ENCODE measurements around the gene AKR1B1. TPM values are rescaled to one million over a fixed set of nuclear protein-coding genes. Genes with fewer than 3 reads are reported as not detected.

AKR1B1 gene
- total and polyA plus RNA-seq, 9 of the 15 experiments (the other 6 are each of a cell fraction or from before 2014, with no cell fraction given) = 2.0 to 10.6 (median 6.2) TPM

GRCh38 chr7:134431815-134432214 lies 27.1 kb downstream of the AKR1B1 start:
- TF ChIP-seq SUPT5H (IDR thresholded peaks at IDR 0.05) (no peak), ZNF316 (IDR thresholded peaks at IDR 0.05) (no peak), SRSF1 (IDR thresholded peaks at IDR 0.05; ENCODE audit: low read depth, low read length) (no peak), TCF15 (CRISPR knock-in tag; IDR thresholded peaks at IDR 0.05) (no peak), MNT (conservative IDR thresholded peaks at IDR 0.05) (no peak), ZNF212 (CRISPR knock-in tag; IDR thresholded peaks at IDR 0.05) (0 out of 2 replicates have a peak, but pooled peaks have one; percentile 29), MYNN (IDR thresholded peaks at IDR 0.05) (no peak), MYNN (CRISPR knock-in tag; IDR thresholded peaks at IDR 0.05) (no peak), ZNF512 (tag; IDR thresholded peaks at IDR 0.05) (peak; percentile 53)
- CTCF ChIA-PET (ENCODE audit: low intra/inter-chr PET ratio) = interaction anchor here (0.9 to 6.0 kb wide), 5 partner anchors 47 to 522 kb away, joined by 3 to 95 read pairs (median 9); no protein-coding TSS in a partner anchor
- no peak for FAIRE-seq
- in situ Hi-C loops (cut with MboI) (no loop called here), intact Hi-C loops (cut with micrococcal nuclease) (loop anchor here (1.0 to 10.0 kb wide), 7 partner anchors 47 to 522 kb away; no protein-coding TSS in a partner anchor)
- Histone ChIP-seq H3K4me3 (0 out of 2 replicates have a peak overlapping the region, but pooled peaks have one; percentile 7), H3K79me2 (ENCODE audit: control insufficient read depth, insufficient read depth, low read length) (no peaks in the 10 kb centered on the region), H3K27me3 (ENCODE audit: control insufficient read depth in 2 of 2, insufficient read depth in 2 of 2, low read length in 2 of 2) (peaks cover 2 to 10% of the 10 kb centered on the region in 2 experiments; a peak in 2 of 5 replicates), H3K9me3 (replicated peaks; ENCODE audit: control insufficient read depth, insufficient read depth, low read depth, low read length) (no peaks in the 10 kb centered on the region), H2AFZ (ENCODE audit: low read depth, low read length) (peak overlapping the region; percentile 88), H3K36me3 (ENCODE audit: control insufficient read depth, insufficient read depth, low read length) (no peaks in the 10 kb centered on the region), H3K27ac (ENCODE audit: extremely low read depth, low read depth, low read length) (no peak overlapping the region), H3K9me1 (ENCODE audit: control insufficient read depth, insufficient read depth, low read length) (no peaks in the 10 kb centered on the region), H4K20me1 (replicated peaks; ENCODE audit: control insufficient read depth, insufficient read depth, low read length) (peaks cover 6% of the 10 kb centered on the region; the same call in 1 of the 2 replicates), H3K4me1 (replicated peaks in 1 of 2; ENCODE audit: control insufficient read depth in 2 of 2, insufficient read depth in 2 of 2, low read length in 2 of 2) (peaks cover 4 to 6% of the 10 kb centered on the region in 2 experiments; a peak in 2 of 5 replicates), H3K4me2 (ENCODE audit: insufficient read depth, low read length) (peak overlapping the region; percentile 71), H3K9ac (ENCODE audit: insufficient read depth in 1 of 2, low read depth in 2 of 2, low read length in 2 of 2) (no peak overlapping the region)
- no peak for DNase-seq (ENCODE audit: extremely low read depth in 1 of 4, low spot score in 3 of 4)
- 23% methylated on average over 11 of the region's 11 CpGs for WGBS (ENCODE audit: insufficient coverage, low coverage, missing lambda C conversion rate)
- POLR2A ChIA-PET = interaction anchor here (1.2 to 1.6 kb wide), 5 partner anchors 10 to 270 kb away, joined by 3 to 6 read pairs (median 4); no protein-coding TSS in a partner anchor
- no TSS peak for BruUV-seq (replicated peaks)
- no peak for ATAC-seq
